Measurements from ENCODE around the gene IRF4.

IRF4 gene

GRCh38 chr6:398065-398464 is 6.5 kb downstream of the IRF4 start:
- no peak for DNase-seq (ENCODE audit: low read depth in 2 of 2)

- DNase-seq (ENCODE audit: low read depth in 2 of 2), result no peak
Measured at GRCh38 chr6:398558-399078, 7.1 kb downstream of the IRF4 start.

DNA sequence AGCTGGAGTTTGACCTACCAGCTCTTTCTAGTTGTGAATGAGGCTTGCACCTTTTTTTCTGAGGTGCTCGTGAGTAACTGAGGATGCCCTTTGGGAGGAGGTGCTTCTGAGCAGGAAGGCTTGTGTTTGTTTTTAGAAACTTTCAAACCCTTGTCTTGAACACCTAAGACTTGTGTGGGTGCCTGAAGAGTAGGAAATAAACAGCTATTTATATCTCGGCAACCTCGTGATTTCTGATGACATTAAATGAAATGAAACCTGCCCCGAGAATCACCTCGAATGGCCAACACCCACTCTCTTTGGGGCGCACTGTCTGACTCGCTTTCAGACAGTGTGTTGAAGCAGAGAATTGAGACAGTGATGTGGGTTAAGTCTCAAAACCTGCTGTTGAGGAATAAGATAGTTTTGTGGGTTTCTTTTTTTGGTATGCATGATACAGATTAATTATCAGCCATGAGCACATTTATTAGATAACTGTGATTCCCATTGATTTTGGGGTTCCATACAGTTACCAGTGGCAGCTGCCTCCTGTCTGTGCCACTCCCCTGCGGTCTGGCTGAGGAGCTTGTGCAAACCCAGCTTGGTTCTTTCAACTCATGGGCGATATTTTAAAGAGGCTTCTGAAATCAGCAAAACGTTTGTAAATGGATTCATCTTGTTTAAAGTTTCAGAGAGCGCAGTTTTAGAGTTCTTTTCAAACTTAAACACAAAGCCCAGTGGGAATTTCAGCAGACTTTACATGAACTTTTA is 8.4 kb downstream of the IRF4 start:
- no peak for DNase-seq (ENCODE audit: low read depth in 2 of 2)

- DNase-seq (ENCODE audit: low read depth in 2 of 2), result no peak
Measured at GRCh38 chr6:400815-401214, 9.3 kb downstream of the IRF4 start.

GRCh38 chr6:401239-401993 is 9.9 kb downstream of the IRF4 start:
- no peak for DNase-seq (ENCODE audit: low read depth in 2 of 2)

DNA sequence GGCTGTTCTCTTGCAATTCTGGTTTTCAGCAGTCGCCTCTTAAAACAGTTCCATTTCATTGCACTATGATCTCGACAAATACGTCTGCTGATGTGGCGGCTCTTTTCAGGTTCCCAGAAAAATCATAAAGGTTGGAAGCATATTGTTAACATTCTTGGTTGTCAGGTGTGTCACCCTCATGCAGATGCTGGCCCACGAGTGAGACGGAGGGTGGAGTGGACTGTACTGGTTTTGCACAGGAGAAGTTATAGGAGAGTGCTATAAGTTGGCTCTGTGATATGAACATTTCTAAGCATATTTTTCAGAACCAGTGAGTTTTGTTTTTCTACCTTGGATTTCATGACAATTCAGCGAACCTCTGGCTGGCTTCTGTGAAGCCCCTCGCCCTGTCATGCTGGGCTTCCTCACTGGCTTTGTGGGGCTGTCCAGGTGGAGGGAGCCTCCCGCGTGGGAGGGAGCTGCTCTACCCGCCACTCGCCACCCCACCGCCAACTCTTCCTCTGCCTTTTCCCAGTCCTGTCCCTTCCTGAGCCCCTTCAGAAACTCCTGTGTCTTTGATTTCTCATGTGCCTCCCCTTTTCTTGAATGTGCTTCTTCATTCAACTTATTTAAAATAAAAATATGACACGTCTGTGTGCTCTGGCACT is 10.6 kb downstream of the IRF4 start:
- DNase-seq (ENCODE audit: low read depth in 2 of 2), result no peak

GRCh38 chr6:402901-403658 is 11.5 kb downstream of the IRF4 start:
- DNase-seq (ENCODE audit: low read depth in 2 of 2), result peak in 1 of 2 donors; percentile 46

- DNase-seq (ENCODE audit: low read depth in 2 of 2), result no peak
Measured at GRCh38 chr6:403659-404655, 12.4 kb downstream of the IRF4 start.

GRCh38 chr6:404685-405423 is 13.3 kb downstream of the IRF4 start:
- DNase-seq (ENCODE audit: low read depth in 2 of 2), result no peak

GRCh38 chr6:408148-408547 is 16.6 kb downstream of the IRF4 start:
- no peak for DNase-seq (ENCODE audit: low read depth in 2 of 2)

- no peak for DNase-seq (ENCODE audit: low read depth in 2 of 2)
Measured at GRCh38 chr6:408599-409102, 17.1 kb downstream of the IRF4 start.

GRCh38 chr6:409370-409972 is 17.9 kb downstream of the IRF4 start:
- no peak for DNase-seq (ENCODE audit: low read depth in 2 of 2)

DNA sequence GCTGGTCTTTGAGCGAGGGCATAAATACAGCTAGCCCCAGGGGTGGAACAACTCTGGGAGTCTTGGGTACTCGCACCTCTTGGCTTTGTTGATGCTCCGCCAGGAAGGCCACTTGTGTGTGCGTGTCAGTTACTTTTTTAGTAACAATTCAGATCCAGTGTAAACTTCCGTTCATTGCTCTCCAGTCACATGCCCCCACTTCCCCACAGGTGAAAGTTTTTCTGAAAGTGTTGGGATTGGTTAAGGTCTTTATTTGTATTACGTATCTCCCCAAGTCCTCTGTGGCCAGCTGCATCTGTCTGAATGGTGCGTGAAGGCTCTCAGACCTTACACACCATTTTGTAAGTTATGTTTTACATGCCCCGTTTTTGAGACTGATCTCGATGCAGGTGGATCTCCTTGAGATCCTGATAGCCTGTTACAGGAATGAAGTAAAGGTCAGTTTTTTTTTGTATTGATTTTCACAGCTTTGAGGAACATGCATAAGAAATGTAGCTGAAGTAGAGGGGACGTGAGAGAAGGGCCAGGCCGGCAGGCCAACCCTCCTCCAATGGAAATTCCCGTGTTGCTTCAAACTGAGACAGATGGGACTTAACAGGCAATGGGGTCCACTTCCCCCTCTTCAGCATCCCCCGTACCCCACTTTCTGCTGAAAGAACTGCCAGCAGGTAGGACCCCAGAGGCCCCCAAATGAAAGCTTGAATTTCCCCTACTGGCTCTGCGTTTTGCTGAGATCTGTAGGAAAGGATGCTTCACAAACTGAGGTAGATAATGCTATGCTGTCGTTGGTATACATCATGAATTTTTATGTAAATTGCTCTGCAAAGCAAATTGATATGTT is 19.2 kb downstream of the IRF4 start:
- no peak for DNase-seq (ENCODE audit: low read depth in 2 of 2)

DNA sequence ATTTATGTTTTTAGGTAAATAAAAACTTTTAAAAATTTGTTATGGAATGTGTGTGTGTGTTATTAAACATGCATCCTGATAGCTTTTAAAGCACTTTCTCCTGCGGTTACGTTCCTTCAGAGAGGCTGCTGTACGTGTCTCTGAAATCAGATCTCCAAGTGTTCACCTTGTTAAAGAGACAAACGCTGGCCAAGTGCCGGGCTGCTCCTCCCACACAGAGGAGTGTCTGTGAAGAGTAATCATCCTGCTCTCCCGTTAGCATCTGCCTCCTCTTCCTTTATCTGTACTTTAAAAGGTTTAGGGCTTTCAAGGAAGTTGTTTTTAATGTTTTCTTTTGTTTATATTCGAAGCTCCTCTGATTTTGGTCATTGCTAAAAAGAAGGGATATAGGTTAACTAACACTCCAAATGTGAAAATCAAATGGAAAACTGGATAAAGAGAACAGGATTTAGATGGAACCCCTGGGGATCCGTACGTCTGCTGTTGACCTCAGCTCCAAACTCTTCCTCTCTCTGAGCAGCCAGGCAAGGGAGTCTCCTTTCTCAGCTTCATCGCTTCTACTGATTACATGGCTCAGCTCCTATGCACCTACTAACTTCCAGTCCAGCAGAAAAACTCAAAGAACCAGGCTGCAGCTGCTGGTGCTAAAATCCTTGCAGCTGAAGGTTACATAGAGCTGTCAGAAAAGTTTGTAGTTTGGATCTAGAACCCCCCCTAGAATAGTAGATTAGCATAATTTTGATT is 20.0 kb downstream of the IRF4 start:
- DNase-seq (ENCODE audit: low read depth in 2 of 2), result no peak

- no peak for DNase-seq (ENCODE audit: low read depth in 2 of 2)
Measured at GRCh38 chr6:412146-412886, 20.8 kb downstream of the IRF4 start.

GRCh38 chr6:414447-414846 is 22.9 kb downstream of the IRF4 start:
- no peak for DNase-seq (ENCODE audit: low read depth in 2 of 2)

DNA sequence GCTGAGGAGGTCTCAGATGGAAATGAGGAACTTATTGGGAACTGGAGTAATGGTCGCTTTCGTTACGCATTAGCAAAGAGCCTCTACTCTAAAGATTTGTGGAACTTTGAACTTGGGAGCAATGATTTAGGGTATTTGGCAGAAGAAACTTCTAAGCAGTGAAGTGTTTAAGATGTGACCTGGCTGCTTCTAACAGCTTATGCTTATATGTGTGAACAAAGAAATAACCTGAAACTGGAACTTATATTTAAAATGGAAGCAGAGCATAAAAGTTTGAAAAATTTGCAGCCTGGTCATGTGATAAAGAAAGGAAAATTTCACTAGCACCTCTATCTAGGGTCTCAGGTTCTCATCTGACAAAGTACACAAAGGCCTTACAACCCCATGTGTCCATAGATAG is 23.5 kb downstream of the IRF4 start:
- DNase-seq (ENCODE audit: low read depth in 2 of 2), result no peak
